NCI-H2029 (cell line): ENCODE measurements around the gene ANAPC2.

Experiments used
- DNase-seq: peaks from one replicate; lab custom pipeline; 2025; lab: John Stamatoyannopoulos, UW

ANAPC2 gene

GRCh38 chr9:137127301-137128157 is 60.8 kb downstream of the ANAPC2 start:
- DNase-seq, result no peak

- DNase-seq, result no peak
Measured at GRCh38 chr9:137126786-137127185, 61.6 kb downstream of the ANAPC2 start.
